VCaP (cell line): ENCODE data around the gene MICAL3.

Experiments
- H3K27ac ChIP-seq: fragments of 450-650 bp; 2 replicates; pipeline ENCODE4 v1.5.1; 2017
- TF ChIP-seq, protein P1 (sequence below): fragments of 450-650 bp; conservative IDR thresholded peaks from 2 replicates; pipeline ENCODE4 v1.5.1; 2017; ENCODE audit warnings: mild to moderate bottlenecking, moderate library complexity

MICAL3 gene

DNA sequence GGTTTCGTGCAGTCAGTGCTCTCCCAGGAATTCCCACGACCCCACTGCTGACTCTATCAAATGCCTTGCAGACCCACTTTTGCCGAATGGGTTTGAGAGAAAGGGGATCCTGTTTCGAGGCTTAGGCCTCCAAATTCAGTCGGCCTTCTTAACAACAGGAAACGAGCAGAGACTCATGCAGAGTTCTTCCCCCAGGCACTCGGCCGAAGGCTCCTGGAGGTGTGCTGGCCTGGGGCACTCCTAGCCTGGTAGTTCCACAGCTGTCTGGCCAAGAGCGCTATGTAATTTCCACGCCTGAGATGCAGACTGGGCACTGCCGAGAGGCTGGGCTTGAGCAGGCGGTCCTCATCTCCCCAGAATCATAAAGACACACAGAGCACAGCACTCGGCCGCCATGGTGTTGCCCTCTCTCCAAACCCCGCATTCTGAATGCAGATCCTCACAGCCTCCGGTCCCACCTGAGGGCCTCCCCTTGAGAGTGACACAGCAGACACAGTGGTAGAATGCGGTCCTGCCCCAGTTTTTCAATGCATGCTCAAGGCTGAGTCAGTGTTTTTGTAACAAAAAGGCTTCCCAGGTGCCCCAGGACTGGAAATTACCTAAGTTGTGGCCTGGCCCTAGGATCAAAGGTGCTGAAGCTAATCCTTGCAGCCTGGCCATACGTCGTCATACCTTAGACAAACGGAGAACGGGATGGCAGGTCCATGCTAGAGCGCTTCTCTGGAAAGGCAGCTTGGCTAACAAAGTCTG lies 219.9 kb downstream of the MICAL3 start:
- TF ChIP-seq, protein P1, sequence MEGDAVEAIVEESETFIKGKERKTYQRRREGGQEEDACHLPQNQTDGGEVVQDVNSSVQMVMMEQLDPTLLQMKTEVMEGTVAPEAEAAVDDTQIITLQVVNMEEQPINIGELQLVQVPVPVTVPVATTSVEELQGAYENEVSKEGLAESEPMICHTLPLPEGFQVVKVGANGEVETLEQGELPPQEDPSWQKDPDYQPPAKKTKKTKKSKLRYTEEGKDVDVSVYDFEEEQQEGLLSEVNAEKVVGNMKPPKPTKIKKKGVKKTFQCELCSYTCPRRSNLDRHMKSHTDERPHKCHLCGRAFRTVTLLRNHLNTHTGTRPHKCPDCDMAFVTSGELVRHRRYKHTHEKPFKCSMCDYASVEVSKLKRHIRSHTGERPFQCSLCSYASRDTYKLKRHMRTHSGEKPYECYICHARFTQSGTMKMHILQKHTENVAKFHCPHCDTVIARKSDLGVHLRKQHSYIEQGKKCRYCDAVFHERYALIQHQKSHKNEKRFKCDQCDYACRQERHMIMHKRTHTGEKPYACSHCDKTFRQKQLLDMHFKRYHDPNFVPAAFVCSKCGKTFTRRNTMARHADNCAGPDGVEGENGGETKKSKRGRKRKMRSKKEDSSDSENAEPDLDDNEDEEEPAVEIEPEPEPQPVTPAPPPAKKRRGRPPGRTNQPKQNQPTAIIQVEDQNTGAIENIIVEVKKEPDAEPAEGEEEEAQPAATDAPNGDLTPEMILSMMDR = no peak
- no peak overlapping the region for H3K27ac ChIP-seq

DNA sequence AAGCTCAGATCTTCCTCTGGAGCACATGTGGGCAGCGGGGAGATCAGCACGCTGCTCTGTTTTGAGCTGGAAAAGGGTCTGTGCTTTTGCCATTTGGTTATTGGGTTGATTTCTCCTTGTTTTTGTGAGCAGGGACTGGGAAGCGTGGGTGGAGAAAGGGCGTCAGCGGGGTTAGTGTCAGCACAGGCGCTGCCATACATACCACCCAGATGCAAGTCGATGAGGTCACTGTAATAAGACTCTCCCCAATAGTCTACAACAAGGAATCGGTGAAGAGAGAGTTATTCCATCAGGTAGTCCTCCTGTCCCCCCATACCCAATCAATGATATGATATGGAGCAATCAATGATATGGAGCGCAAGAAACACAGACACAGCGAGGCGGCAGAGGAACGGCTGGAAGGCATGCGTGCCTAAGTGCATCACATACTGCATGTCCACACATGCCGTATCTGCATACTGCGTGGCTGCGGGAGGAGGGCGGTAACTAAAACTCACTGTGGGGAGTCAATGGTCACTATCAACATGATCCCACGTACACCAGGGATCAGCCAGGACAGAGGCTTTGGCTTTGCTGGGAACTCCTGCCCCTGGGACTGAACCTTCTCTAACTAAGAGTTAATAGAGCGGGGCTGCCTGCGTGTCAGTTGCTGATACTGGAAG lies 220.6 kb downstream of the MICAL3 start:
- H3K27ac ChIP-seq = no peak overlapping the region
- TF ChIP-seq, protein P1 = no peak

DNA sequence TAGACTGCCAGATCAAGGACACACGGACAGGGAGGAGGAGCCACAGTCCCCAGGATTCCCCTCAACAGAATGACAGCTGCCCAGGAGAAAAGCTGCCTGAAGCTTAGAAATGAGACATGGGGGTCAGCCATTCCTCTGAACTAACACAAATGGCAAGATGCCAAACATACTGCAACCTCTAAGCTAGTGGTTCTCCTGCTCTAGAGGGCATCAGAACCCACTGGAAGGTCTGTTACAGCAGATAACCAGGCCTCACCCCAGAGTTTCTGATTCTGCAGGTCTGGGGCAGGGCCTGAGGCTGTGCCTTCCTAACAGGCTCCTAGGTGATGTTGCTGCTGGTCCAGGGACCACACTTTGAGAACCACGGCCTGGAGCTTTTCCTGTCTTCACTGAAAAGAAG lies 221.5 kb downstream of the MICAL3 start:
- H3K27ac ChIP-seq = no peak overlapping the region
- TF ChIP-seq, protein P1 = no peak

DNA sequence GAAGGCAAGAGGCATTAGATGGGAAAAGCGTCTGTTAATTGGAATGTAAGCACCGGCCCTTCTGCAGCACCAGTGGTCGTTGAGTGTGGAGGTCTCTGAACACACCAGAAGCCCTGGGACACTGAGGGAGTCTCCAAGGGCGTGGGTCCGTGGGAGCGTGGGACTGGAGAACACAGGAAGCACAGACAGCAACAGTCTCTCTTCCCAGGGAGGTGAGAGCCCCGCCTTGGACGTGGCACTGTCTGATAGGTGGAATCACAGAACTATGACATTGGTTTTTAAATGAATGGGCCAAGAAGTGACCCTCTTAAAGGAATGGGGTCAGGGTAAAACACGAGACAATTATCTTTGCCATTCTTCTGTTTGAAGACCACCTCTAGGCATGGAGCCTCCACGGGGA lies 221.9 kb downstream of the MICAL3 start:
- H3K27ac ChIP-seq = no peak overlapping the region
- TF ChIP-seq, protein P1 = no peak

DNA sequence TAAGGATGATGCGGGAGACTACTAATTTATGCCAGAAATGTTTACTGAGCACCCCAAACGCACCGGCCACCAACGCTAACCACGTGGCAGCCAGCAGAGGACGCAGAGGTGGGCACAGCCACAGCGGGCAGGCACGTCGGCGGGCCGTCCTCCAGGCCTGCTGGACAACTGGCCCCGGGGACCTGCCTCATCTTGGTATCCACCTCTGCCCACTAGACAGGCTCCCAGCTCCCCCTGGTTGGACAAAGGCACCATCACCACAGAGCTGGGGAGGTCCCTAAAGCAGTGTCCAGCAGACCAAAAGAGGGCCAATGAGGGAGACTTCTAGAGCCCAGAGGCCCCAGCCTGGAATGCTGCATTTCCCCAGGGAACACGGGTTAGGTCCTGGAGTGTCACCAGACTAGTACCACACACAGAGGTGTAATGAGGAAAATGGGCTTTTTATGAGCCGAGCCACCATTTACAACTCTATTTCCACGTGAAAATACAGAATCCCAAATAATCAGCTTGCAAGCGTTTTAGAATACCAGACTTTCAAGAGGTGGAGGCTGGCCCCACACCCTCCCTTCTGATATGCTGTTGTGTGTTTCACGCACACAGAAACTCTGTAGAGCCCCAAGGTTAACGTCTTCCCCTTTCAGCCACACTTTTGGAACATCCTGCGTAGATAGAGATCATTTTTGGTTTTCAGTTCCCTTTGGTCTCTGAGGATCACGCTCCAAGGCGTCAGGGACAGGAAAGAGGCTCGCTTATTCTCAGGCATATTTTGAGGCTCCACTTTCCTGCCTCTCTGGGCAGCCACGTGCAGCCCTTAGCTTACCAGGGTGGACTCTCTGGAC lies 226.4 kb downstream of the MICAL3 start:
- H3K27ac ChIP-seq = no peak overlapping the region
- TF ChIP-seq, protein P1 = no peak

DNA sequence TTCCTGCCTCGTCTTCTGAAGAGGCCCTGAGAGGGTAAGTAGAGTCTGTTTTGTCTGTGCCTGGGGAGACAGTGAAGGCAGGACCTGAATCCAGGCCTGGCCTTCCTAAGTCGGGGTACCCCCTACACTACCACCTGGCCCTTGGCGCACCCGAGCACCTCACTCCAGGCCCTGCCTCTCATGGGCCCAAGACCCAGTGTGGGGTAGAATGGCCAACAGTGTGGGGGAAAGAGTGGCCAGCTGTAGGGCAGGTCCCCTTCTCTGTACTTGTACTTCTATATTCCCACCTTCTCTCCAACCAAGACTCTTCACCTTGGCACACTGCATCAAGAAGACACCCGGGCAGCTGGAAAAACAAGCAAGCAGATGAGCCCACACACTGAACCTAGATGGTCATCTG lies 227.7 kb downstream of the MICAL3 start:
- TF ChIP-seq, protein P1 = no peak
- H3K27ac ChIP-seq = no peak overlapping the region
